A549 (cell line): ENCODE measurements around the gene USP30. TPM values are rescaled to one million over a fixed set of nuclear protein-coding genes. Genes with fewer than 3 reads are reported as not detected.

ENCODE experiments used
- ATAC-seq, 2 experiments: fragments of 200-7000 bp in 1 of 2; fragments of >200 bp in 1 of 2; cut with Nextera tagmentation in 1 of 2; cut with Tn5 transposase in 1 of 2; 3 replicates each; pipeline versions ENCODE4 v1.8.0 to v1.9.1; 2018 to 2020; ENCODE audit warnings: mild to moderate bottlenecking in 1 of 2, moderate library complexity in 1 of 2
- CTCF ChIA-PET: fragments of 300-600 bp; sonication (Branson Sonifier 250); formaldehyde crosslinking; extraction: SDS; loops from one replicate; lab custom pipeline; 2021; ENCODE audit warnings: antibody characterized with exemption, inconsistent platforms; lab: Yijun Ruan, JAX
- POLR2A ChIA-PET: fragments of 350-600 bp; formaldehyde crosslinking; extraction: SDS; loops from one replicate; lab custom pipeline; 2021; ENCODE audit warnings: antibody characterized with exemption, inconsistent platforms; lab: Yijun Ruan, JAX
- DNase-seq, 2 experiments: peaks; one replicate each; pipeline versions ENCODE4 v3.0.0 to v3.0.0-alpha.2; 2011 to 2016; ENCODE audit warnings: low read depth in 1 of 2, low spot score in 1 of 2
- FAIRE-seq: peaks from 2 replicates; lab custom pipeline; 2011; peaks lifted over from hg19 to GRCh38; lab: Jason Lieb, UNC
- H3K27ac ChIP-seq, 2 experiments: fragments of >200 bp; sonication (Bioruptor Twin); formaldehyde crosslinking; 3 replicates each; pipeline ENCODE4 v1.5.1; 2016 to 2017
- H3K4me1 ChIP-seq: fragments of >200 bp; sonication (Bioruptor Twin); formaldehyde crosslinking; 3 replicates; pipeline ENCODE4 v1.6.1; 2016
- H3K4me2 ChIP-seq: fragments of >200 bp; sonication (Bioruptor Twin); formaldehyde crosslinking; 3 replicates; pipeline ENCODE4 v1.6.1; 2016
- H3K4me3 ChIP-seq: fragments of >200 bp; sonication (Bioruptor Twin); formaldehyde crosslinking; 3 replicates; pipeline ENCODE4 v1.5.1; 2016
- H3K9me3 ChIP-seq: fragments of >200 bp; sonication (Bioruptor Twin); formaldehyde crosslinking; 3 replicates; pipeline ENCODE4 v1.6.1; 2016
- CBX2 ChIP-seq: fragments of 200-600 bp; sonication (generic); IDR thresholded peaks from 2 replicates; pipeline ENCODE4 v1.6.1; 2016; ENCODE audit warnings: low read depth, mild to moderate bottlenecking, borderline replicate concordance
- CBX8 ChIP-seq: fragments of 200-600 bp; sonication (generic); IDR thresholded peaks from 2 replicates; pipeline ENCODE4 v1.6.1; 2016
- CHD4 ChIP-seq: fragments of 200-600 bp; sonication (generic); IDR thresholded peaks from 2 replicates; pipeline ENCODE4 v1.6.1; 2016; ENCODE audit warnings: antibody characterized with exemption, mild to moderate bottlenecking, borderline replicate concordance
- EP300 ChIP-seq, 2 experiments: fragments of >200 bp; sonication (Bioruptor Twin); formaldehyde crosslinking; IDR thresholded peaks; 2 replicates in 1 of 2; 3 replicates in 1 of 2; pipeline ENCODE4 v1.6.1; 2016 to 2017
- ESRRA ChIP-seq: fragments of 150-350 bp; IDR thresholded peaks from 2 replicates; pipeline ENCODE4 v1.6.1; 2014; ENCODE audit warnings: mild to moderate bottlenecking, low read length, borderline replicate concordance
- HEYL ChIP-seq: fragments of 250-450 bp; sonication (Bioruptor Pico); IDR thresholded peaks from 2 replicates; pipeline ENCODE4 v1.8.0; 2021; ENCODE audit warnings: mild to moderate bottlenecking, moderate library complexity
- HOXA7 ChIP-seq: fragments of 250-450 bp; sonication (Bioruptor Pico); IDR thresholded peaks from 2 replicates; pipeline ENCODE4 v1.5.0; 2020; ENCODE audit warnings: mild to moderate bottlenecking, moderate library complexity
- MAFK ChIP-seq: fragments of 450-650 bp; IDR thresholded peaks from 2 replicates; pipeline ENCODE4 v1.6.1; 2014; ENCODE audit not compliant: partially characterized antibody
- MAZ ChIP-seq: fragments of 150-350 bp; IDR thresholded peaks from 2 replicates; pipeline ENCODE4 v1.6.1; 2014; ENCODE audit warnings: antibody characterized with exemption, low read depth, low read length, borderline replicate concordance
- NPAS2 ChIP-seq: fragments of 250-450 bp; sonication (Bioruptor Pico); IDR thresholded peaks from 2 replicates; pipeline ENCODE4 v1.8.0; 2022; ENCODE audit warnings: mild to moderate bottlenecking, moderate library complexity, borderline replicate concordance
- RARB ChIP-seq: fragments of 250-450 bp; sonication (Bioruptor Pico); IDR thresholded peaks from 2 replicates; pipeline ENCODE4 v1.8.0; 2021; ENCODE audit warnings: mild to moderate bottlenecking, moderate library complexity
- RCOR1 ChIP-seq: fragments of 150-350 bp; IDR thresholded peaks from 2 replicates; pipeline ENCODE4 v1.6.1; 2014; ENCODE audit warnings: antibody characterized with exemption, low read length, low read depth
- REST ChIP-seq: fragments of 200-600 bp; sonication (generic); IDR thresholded peaks from 2 replicates; pipeline ENCODE4 v1.6.1; 2016; ENCODE audit warnings: antibody characterized with exemption, mild to moderate bottlenecking, moderate library complexity
- RFX5 ChIP-seq: fragments of 450-650 bp; IDR thresholded peaks from 2 replicates; pipeline ENCODE4 v1.7.1; 2014; ENCODE audit warnings: antibody characterized with exemption, mild to moderate bottlenecking, moderate library complexity
- SMC3 ChIP-seq: fragments of >200 bp; sonication (Bioruptor Twin); formaldehyde crosslinking; IDR thresholded peaks from 3 replicates; pipeline ENCODE4 v1.6.1; 2018; ENCODE audit warnings: inconsistent platforms
- ZNF302 ChIP-seq: fragments of 250-450 bp; sonication (Bioruptor Pico); IDR thresholded peaks from 2 replicates; pipeline ENCODE4 v1.9.0; 2021; ENCODE audit warnings: inconsistent platforms, mild to moderate bottlenecking, moderate library complexity
- WGBS: methylation state at CpG from one replicate; pipeline ENCODE4 v1.1.6; 2017; ENCODE audit errors: missing lambda C conversion rate; 5-methylcytosine and 5-hydroxymethylcytosine counted together
- polyA plus RNA-seq, 4 experiments: library from polyadenylated mRNA; depleted of rRNA in 3 of 4; stranded (reverse); fragments of >200 nt; fragmentation: RNase III in 1 of 4; extraction: RNeasy Plus Mini Kit Qiagen cat#74134 plus additional on column Dnase treatment in 1 of 4; gene quantifications; 2 replicates in 3 of 4; 3 replicates in 1 of 4; pipeline ENCODE4 v1.2.3, GENCODE V29; 2011 to 2017
- TF ChIP-seq, protein P1 (sequence below): fragments of >200 bp; sonication (Bioruptor Twin); formaldehyde crosslinking; IDR thresholded peaks from 3 replicates; pipeline ENCODE4 v1.6.1; 2016
- TF ChIP-seq, protein P2 (sequence below): fragments of 450-650 bp; IDR thresholded peaks from 2 replicates; pipeline ENCODE4 v1.6.1; 2014; ENCODE audit warnings: antibody characterized with exemption
- TF ChIP-seq, protein P3 (sequence below): fragments of 150-350 bp; IDR thresholded peaks from 2 replicates; pipeline ENCODE4 v1.6.1; 2014; ENCODE audit warnings: low read depth, mild to moderate bottlenecking, low read length

USP30 gene
- polyA plus RNA-seq, 2 of the 4 experiments (the other 2 are of a cell fraction), result 6.8 to 19.6 TPM

GRCh38 chr12:109065853-109066193 lies 13.4 kb downstream of the USP30 start:
- POLR2A ChIA-PET, result no interaction called here
- CTCF ChIA-PET, result interaction anchor here (0.7 to 0.9 kb wide), 2 partner anchors 14 to 22 kb away, joined by 4 to 5 read pairs; no protein-coding TSS in a partner anchor
- no peak for ATAC-seq
- FAIRE-seq, result no peak
- H3K4me2 ChIP-seq, result no peak overlapping the region
- TF ChIP-seq REST (no peak), ZNF302 (CRISPR knock-in tag) (no peak), HOXA7 (no peak), NPAS2 (CRISPR knock-in tag) (no peak), RARB (CRISPR knock-in tag) (no peak), RFX5 (no peak), MAFK (no peak), ESRRA (no peak), CBX8 (no peak), EP300 (IDR thresholded peaks at IDR 0.05) (no peak), CHD4 (no peak), SMC3 (no peak), MAZ (no peak), CBX2 (no peak), HEYL (no peak), RCOR1 (no peak)
- TF ChIP-seq, protein P1, sequence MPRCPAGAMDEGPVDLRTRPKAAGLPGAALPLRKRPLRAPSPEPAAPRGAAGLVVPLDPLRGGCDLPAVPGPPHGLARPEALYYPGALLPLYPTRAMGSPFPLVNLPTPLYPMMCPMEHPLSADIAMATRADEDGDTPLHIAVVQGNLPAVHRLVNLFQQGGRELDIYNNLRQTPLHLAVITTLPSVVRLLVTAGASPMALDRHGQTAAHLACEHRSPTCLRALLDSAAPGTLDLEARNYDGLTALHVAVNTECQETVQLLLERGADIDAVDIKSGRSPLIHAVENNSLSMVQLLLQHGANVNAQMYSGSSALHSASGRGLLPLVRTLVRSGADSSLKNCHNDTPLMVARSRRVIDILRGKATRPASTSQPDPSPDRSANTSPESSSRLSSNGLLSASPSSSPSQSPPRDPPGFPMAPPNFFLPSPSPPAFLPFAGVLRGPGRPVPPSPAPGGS, result no peak
- TF ChIP-seq, protein P2, sequence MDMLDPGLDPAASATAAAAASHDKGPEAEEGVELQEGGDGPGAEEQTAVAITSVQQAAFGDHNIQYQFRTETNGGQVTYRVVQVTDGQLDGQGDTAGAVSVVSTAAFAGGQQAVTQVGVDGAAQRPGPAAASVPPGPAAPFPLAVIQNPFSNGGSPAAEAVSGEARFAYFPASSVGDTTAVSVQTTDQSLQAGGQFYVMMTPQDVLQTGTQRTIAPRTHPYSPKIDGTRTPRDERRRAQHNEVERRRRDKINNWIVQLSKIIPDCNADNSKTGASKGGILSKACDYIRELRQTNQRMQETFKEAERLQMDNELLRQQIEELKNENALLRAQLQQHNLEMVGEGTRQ, result no peak
- TF ChIP-seq, protein P3, sequence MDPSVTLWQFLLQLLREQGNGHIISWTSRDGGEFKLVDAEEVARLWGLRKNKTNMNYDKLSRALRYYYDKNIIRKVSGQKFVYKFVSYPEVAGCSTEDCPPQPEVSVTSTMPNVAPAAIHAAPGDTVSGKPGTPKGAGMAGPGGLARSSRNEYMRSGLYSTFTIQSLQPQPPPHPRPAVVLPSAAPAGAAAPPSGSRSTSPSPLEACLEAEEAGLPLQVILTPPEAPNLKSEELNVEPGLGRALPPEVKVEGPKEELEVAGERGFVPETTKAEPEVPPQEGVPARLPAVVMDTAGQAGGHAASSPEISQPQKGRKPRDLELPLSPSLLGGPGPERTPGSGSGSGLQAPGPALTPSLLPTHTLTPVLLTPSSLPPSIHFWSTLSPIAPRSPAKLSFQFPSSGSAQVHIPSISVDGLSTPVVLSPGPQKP, result no peak
- no peak for DNase-seq
- no peak overlapping the region for H3K4me3 ChIP-seq
- WGBS, result 62% methylated on average over 1 of the region's 1 CpG
- H3K4me1 ChIP-seq, result no peaks in the 10 kb centered on the region
- H3K9me3 ChIP-seq, result peaks cover 3% of the 10 kb centered on the region; the same call in 1 of the 3 replicates
- H3K27ac ChIP-seq, result no peak overlapping the region
